ENCODE measurements around the gene THAP12. TPM values are rescaled to one million over a fixed set of nuclear protein-coding genes. Genes with fewer than 3 reads are reported as not detected.
"Not testable (repeated sequence)": the region's sequence is repeated elsewhere in the genome, so short reads cannot be mapped to it uniquely, and the experiment has no call there.

THAP12 gene
- total and polyA plus RNA-seq, 2 experiments from 2014 or later: 24.8 to 25.9 TPM

- Histone ChIP-seq H3K4me3 (no peak overlapping the region), H3K36me3 (no peaks in the 10 kb centered on the region), H3K9me3 (ENCODE audit: low read depth) (no peaks in the 10 kb centered on the region), H3K27ac (no peak overlapping the region), H3K4me1 (ENCODE audit: low read depth) (no peaks in the 10 kb centered on the region), H3K27me3 (no peaks in the 10 kb centered on the region)
- DNase-seq (ENCODE audit: low read depth in 1 of 2, low spot score in 1 of 2): no peak
- TF ChIP-seq CTCF (IDR thresholded peaks at IDR 0.05; ENCODE audit: low read depth, low read length): no peak
Observed at GRCh38 chr11:76415073-76415472, 34.1 kb upstream of the THAP12 start.

GRCh38 chr11:76410851-76411357 lies 30.0 kb upstream of the THAP12 start:
- Histone ChIP-seq H3K9me3 (ENCODE audit: low read depth) (no peaks in the 10 kb centered on the region), H3K4me1 (ENCODE audit: low read depth) (peaks cover 3% of the 10 kb centered on the region), H3K4me3 (no peak overlapping the region), H3K36me3 (no peaks in the 10 kb centered on the region), H3K27me3 (no peaks in the 10 kb centered on the region), H3K27ac (no peak overlapping the region)
- TF ChIP-seq CTCF (IDR thresholded peaks at IDR 0.05; ENCODE audit: low read depth, low read length): no peak
- no peak for DNase-seq (ENCODE audit: low read depth in 1 of 2, low spot score in 1 of 2)

- Histone ChIP-seq H3K9me3 (ENCODE audit: low read depth) (no peaks in the 10 kb centered on the region), H3K27ac (no peak overlapping the region), H3K36me3 (no peaks in the 10 kb centered on the region), H3K4me3 (no peak overlapping the region), H3K4me1 (ENCODE audit: low read depth) (peaks cover 3% of the 10 kb centered on the region), H3K27me3 (no peaks in the 10 kb centered on the region)
- DNase-seq (ENCODE audit: low read depth in 1 of 2, low spot score in 1 of 2): no peak
- no peak for TF ChIP-seq CTCF (IDR thresholded peaks at IDR 0.05; ENCODE audit: low read depth, low read length)
Observed at GRCh38 chr11:76408171-76408965, 27.4 kb upstream of the THAP12 start.

- H3K36me3 ChIP-seq: no peaks in the 10 kb centered on the region
- DNase-seq (ENCODE audit: low read depth in 1 of 2, low spot score in 1 of 2): no peak
- H3K27ac ChIP-seq: no peak overlapping the region
- no peak for TF ChIP-seq CTCF (IDR thresholded peaks at IDR 0.05; ENCODE audit: low read depth, low read length)
- peaks cover 3% of the 10 kb centered on the region for H3K4me1 ChIP-seq (ENCODE audit: low read depth)
- no peaks in the 10 kb centered on the region for H3K27me3 ChIP-seq
- no peak overlapping the region for H3K4me3 ChIP-seq
- no peaks in the 10 kb centered on the region for H3K9me3 ChIP-seq (ENCODE audit: low read depth)
Observed at GRCh38 chr11:76406359-76406758, 25.4 kb upstream of the THAP12 start.

DNA sequence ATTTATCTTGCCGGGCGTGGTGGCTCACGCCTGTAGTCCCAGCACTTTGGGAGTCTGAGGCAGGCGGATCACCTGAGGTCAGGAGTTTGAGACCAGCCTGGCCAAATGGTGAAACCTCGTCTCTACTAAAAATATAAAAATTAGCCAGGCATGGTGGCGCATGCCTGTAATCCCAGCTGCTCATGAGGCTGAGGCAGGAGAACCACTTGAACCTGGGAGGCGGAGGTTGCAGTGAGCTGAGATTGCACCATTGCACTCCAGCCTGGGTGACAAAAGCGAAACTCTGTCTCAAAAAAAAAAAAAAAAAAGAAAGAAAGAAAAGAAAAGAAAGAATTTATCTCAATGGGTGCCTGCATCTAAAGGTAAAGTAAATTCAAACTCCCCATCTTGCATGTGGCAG lies 20.6 kb upstream of the THAP12 start:
- not testable (repeated sequence) for H3K27ac ChIP-seq; H3K4me3 ChIP-seq; DNase-seq (ENCODE audit: low read depth in 1 of 2, low spot score in 1 of 2); H3K36me3 ChIP-seq; H3K4me1 ChIP-seq (ENCODE audit: low read depth); H3K27me3 ChIP-seq; H3K9me3 ChIP-seq (ENCODE audit: low read depth)

DNA sequence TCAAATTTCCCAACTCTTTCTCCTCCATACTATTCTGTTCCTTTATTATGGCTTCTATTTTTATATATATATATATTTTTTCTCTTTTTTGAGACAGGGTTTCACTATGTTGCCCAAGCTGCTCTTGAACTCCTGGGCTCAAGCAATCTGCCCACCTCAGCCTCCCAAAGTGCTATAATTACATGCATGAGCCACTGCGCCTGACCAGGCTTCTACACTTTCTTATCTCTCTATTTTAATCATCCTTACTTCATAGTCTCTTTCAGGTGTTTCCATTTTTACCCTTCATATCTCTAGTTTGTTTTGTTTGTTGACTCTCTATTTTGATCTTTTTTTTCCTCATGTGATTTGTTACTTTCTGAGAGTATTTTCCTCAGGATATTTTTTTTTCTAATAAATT lies 20.0 kb upstream of the THAP12 start:
- no peak for DNase-seq (ENCODE audit: low read depth in 1 of 2, low spot score in 1 of 2)
- Histone ChIP-seq H3K36me3 (no peaks in the 10 kb centered on the region), H3K4me1 (ENCODE audit: low read depth) (peaks cover 7% of the 10 kb centered on the region), H3K9me3 (ENCODE audit: low read depth) (no peaks in the 10 kb centered on the region), H3K27me3 (no peaks in the 10 kb centered on the region), H3K27ac (no peak overlapping the region), H3K4me3 (no peak overlapping the region)
- no peak for TF ChIP-seq CTCF (IDR thresholded peaks at IDR 0.05; ENCODE audit: low read depth, low read length)
